ENCODE data around the gene GCHFR.

DNA sequence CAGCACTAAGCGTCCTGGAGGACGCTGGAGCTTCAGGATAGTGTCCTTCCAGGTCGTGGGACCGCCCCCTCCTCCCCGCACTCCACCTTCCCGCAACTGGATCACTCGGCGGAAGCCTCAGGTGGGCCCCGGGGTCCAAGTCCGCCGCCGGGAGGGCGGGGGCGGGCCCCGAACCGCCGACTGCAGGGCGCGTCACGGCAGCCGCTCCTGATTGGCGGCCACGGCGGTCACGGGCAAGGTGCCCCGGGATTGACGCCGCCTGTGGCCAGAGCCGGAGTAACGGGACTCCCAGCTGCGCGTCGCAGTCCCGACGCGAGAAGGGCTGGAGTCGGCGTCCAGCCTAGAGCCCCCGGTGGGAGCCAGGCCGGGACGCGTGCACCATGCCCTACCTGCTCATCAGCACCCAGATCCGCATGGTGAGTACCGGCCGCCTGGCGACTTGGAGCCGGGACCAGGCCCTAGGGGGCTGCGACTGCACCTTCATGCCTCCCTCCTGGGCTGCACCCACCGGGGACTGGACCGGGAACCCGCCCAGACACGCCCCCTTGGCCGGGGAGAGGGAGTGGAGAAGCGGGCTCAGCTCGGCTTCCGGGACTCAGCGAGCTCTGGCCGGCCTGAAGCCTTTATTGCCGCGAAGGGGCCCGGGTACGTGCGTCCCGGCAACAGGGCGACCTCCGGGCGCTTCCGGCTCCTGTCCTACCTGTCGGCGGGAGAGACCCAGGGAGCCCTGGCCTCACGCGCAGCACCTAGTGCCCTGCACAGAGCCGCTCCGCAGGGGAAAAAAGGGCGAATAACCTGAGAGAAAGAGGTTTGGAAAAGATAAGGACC is at the start of gene GCHFR:
- no peak for TF ChIP-seq SUZ12 (IDR thresholded peaks at IDR 0.05)
- no peak for TF ChIP-seq FOXM1 (IDR thresholded peaks at IDR 0.05; ENCODE audit: borderline replicate concordance)

Data from HEK293T (cell line).